SIG-M5 treated with dmso at 0.1 percent for 504 hours (cell line): ENCODE results near the gene ARMCX5.
A peak's percentile ranks its signal among the peaks of the same experiment; 100 is the strongest.

Source experiments
- DNase-seq: peaks from one replicate; lab custom pipeline; 2025; ENCODE audit not compliant: unreplicated experiment; lab: John Stamatoyannopoulos, UW

Gene ARMCX5

DNA sequence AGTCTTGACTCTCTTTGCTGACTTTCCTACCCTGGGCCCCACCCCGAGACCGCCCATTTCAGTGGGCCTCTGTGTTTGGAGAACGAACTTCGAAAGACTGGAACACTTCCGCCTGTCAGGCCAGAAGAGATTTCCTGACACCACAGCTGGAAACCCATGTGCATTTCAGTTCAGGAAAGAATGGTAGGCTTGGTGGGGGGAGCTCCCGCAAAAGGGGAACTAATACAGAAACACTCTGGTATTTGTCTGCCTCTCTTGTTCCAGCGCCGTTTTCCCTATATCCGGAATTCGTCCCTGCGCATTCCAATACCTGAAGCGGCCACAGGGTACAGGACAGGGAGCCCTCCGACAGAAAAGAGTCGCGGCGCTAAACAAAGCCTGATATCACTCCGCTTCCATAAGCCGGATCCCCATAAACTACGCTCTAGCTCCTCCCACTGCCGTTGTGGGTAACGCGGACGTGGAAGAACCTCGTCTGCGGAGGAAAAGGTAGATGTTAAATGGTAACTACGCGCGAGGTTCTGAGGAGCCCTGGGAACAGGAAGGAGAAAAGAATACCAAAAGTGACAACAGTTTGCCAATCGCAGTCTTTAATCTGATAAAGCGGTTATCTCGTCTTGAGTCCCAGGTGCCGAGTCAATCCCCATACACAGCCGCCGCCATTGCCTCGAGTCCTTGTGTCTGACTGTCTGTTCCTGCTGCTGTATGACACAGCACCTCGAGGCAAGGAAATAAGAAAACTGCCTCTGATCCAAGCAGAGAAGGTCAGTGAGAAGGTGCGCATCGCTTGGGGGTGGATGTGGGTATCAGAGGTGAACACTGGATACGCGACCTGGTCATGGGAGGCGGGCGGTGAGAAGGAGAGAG, at the start of gene ARMCX5:
Gene ARMCX5, plus strand, starts transcription at position 432 of the 867 bp plus-strand sequence. CDS start 2,627 bp downstream, outside the sequence.
- DNase-seq: peak; percentile 87

DNA sequence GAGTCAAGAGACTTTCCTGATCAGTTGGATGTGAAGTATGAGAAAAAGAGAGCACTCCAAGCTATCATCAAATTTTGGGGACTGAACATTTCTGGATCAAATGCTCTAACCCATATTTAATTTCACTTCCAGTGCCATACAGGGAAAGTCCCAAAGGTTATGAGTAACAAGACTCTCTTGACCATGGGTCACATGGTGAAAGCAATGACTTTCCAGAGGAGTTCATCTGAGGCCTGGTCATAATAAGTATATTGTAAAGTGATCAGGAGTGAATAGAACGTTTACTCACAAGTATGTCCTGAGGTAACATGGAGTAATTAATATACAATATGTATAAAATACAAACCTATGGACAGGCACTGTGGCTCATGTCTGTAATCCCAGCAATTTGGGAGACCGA, 40.7 kb upstream of the ARMCX5 start:
- no peak for DNase-seq

DNA sequence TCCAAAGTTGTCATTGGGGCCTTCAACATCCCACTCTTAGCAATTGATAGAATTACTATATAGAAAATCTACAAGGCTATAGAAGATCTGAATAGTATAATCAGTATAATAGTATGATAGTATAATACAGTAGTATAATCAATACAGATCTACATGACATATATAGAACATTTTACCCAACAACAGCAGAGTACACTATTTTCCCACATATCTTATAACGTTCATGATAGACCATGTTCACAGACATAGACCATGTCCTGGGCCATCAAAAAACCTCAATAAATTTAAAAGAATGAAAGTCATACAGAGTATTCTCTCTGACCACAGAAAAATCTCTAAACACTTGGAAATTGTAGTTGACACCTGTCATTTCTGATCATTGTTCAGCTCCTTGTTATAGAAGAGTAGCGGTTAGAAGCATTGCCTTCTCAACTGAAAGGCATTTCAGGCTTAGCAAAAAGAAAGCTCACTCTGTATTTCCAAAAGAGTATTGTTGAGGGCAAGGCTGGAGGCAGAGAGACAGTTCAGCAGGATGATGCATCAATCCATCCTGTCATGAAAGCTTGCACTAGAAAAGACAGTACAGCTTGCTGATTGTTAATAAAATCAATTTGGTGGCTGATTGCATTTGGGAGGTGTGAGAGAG, 38.8 kb upstream of the ARMCX5 start:
- DNase-seq: no peak

DNA sequence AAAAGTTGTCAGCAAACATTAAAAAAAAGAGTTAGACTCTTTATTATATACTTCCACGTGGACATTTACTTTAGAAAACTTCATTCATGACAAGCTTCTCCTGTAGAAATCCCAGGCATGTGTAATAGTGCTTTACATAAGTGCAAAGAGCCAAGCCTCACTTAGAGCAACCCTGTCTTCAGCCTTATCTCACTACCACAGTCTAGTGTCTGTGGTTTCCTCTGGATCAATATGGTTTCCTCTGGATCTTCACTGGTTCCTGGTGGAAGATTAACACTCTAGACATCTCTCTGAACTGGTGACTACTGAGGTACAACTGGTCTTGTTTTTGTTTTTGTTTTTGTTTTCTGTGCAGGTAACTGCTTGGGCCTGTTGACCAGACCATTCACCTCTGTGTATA, 18.4 kb upstream of the ARMCX5 start:
- DNase-seq: no peak

DNA sequence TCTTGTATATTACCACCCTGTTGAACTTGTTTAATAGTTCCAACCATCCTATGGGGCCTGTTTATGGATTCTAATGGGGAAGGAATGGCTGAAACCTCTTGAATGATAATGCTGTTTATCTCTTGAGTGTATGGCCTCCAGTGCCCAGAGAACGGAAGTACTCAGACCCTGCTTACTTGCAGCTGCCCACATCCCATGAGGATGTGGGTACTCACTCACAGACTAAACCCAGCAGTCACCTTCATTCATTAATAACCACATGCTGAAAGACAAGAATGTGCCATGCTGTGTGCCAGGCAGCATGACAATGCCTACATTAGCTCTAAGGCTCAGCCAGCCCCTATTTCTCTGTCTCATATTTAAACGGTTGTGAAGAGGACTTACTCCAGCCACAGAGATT, 5.9 kb upstream of the ARMCX5 start:
- no peak for DNase-seq

DNA sequence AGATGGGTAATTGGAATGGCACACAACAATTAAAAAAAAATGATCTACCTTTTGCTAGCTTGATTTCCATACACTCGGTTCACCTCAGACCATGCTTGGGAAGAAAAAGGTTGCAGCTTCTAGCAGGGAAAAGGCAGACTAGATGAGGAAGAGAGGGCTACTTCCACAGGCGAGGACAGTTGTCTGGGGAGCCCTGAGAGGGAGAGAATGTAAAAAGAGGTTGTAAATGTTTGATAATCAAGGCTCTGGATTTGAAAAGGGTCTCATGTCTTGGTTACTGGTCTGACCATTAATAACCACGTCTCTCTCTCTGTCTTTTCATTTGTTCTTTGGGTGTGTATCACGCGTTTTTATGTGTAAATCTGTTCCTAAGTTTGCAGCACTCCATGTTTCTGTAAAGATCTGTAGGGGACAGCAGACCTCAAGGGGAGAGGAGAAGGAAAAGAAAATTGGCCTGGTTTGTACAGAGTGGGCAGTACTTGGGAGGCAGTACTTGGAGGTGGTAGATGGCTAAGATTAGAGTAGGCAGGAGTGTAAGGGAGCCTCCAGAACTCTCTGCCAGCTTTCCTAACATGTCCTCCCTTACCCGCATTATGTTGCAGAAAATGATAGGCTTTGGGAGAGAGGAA, 750 bp downstream of the ARMCX5 start:
- DNase-seq: peak; percentile 3

DNA sequence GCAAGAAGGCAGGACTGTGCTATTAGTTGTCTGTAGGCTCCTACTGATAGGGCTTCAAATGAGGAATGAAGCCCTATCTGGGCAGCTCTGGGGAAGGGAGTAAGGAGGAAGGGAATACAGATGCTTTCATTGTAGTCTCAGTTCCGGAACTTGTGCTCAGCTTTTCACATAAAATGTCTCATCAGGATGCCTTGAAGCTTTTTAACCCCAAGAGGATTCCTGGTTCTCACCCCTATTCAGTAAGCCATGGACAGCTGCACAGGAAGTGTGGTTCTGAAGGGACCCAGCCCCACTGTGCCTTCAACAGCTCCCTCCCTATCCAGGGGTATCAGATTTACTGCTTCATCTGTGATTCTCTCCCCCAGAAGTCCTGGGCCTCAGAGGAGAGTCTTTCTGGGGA, 5.0 kb downstream of the ARMCX5 start:
- no peak for DNase-seq

DNA sequence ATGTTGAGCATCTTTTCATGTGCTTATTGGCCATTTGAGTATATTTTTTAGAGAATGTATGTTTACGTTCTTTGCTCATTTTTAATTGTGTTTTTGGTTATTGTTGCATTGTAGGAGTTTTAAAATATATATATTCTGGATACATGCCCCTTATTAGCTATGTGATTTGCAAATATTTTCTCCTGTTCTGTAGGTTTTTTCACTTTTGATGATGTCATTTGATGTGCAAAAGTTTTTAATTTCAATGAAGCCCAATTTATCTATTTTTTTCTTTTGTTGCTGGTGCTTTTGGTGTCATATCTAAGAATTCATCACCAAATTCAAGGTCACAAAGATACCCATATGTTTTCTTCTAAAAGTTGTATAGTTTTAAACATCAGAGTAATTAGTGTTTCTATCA, 6.8 kb downstream of the ARMCX5 start:
- no peak for DNase-seq

DNA sequence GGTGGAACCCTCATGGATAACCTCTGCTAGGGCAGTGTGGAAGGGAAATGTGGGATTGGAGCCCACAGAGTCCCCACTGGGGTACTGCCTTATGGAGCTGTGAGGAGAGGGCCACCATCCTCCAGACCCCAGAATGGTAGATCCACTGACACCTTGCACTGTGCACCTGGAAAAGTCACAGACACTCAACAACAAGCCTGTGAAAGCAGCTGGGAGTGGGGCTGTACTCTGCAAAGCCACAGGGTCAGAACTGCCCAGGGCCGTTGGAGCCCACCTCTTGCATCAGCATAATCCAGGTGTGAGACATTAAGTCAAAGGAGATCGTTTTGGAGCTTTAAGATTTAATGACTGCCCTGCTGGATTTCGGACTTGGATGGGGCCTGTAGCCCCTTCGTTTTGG, 11.6 kb downstream of the ARMCX5 start:
- no peak for DNase-seq

DNA sequence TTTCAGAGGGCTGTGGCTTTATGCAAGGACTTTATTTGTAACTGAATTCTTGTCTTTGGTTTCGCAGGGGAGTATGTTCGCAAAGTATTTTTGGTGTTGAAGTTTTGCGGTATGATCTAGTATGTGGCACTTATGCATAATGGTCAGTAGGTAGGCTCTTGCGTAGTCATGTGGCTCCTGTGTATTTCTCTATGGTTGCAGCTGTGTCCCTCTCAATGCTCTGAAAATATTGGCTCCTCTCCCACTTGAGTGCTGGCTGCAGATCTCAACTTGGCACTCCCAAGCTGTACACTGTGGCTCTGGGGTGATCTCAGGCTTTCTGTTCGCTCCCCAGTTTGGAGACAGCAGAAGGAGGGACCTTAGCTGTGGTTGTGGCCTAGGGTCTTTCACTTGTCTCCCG, 24.8 kb downstream of the ARMCX5 start:
- DNase-seq: no peak

DNA sequence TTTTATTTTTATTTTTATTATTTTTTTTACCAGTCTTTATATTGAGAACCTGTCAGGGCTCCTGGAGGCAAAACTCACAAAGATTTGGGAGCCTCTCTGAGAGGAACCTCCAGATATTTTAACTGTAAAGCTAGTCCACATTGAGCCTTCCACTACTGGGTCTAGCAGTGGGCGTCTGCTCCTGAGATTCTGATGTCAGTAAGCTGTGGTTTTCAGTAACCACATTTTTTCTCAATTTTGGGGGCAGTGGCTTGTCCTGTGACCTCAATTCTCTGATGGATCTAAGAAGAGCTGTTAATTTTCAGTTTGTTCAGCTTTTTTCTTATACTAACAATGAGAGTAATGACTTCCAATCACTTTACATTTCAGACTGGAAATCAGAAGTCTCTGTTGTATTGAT, 28.3 kb downstream of the ARMCX5 start:
- no peak for DNase-seq

DNA sequence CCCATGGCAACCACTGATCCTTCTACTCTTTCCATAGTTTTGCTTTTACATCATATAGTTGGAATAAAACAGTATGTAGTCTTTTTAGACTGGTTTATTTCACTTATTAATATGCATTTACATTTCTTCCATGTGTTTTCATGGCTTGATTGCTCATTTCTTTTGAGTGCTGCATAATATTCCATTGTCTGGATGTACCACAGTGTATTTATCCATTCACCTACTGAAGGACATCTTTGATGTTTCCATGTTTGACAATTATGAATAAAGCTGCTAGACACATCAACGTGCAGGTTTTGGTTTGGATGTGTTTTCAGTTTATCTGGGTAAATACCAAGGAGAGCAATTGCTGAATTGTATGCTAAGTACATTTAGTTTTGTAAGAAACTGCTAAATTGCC, 38.2 kb downstream of the ARMCX5 start:
- no peak for DNase-seq

DNA sequence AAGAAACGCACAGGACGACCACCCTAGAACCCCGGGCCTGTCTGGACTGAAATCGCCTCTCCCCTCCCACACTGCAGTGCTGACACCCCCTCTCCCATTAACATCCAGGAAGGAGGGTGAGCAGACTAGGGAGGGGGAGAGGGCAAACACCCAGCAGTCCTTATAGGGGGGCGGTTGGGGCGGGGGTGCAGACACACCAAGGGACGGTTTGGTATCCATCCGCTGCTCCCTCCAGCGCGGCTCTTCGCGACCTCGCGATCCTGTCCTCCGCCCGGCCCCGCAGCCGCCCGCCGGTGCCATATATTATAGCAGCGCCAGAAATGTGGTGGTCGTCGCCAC, 51.6 kb downstream of the ARMCX5 start:
- DNase-seq: no peak

DNA sequence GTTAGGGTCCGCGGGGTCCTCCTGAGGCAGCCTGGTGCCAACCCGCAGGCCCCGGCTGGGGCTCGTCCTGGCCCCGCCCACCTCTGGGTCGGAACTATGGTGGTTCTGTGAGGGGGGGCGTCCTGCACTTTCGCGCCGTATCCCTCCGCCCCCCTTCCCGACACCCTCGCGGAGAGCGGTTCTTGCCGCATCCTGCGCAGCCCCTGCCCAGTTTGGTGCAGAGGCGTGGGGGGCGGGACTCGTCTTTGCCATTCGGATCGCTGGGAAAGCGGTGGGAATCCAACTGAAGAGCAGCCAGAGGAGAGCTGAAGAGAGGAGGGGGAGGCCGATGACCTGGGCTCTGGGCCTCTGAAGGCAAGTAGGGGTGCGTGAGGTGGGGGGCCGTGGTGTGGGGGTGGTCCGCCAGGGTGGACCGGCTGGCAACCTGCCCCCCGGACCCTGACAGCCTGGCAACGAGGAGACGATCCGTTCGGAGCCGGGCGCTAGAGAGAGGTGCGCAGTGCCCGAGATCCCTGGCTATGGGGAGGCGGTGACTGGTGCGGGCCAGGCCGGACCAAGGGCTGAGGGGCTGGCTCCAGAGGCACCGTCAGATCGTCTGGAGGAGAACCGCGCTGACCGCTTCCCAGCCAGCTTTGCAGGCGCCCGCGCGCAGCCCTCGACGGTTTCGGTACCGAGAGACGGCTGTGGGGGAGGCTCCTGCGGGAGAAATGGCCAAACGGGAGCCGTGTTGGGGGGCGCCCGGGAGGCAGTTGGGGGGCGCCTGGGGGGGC, 52.1 kb downstream of the ARMCX5 start, which contains the start of gene GPRASP1:
Gene GPRASP1, plus strand, starts transcription at position 242 of the 770 bp plus-strand sequence. CDS start 2,431 bp downstream, outside the sequence.
- no peak for DNase-seq

DNA sequence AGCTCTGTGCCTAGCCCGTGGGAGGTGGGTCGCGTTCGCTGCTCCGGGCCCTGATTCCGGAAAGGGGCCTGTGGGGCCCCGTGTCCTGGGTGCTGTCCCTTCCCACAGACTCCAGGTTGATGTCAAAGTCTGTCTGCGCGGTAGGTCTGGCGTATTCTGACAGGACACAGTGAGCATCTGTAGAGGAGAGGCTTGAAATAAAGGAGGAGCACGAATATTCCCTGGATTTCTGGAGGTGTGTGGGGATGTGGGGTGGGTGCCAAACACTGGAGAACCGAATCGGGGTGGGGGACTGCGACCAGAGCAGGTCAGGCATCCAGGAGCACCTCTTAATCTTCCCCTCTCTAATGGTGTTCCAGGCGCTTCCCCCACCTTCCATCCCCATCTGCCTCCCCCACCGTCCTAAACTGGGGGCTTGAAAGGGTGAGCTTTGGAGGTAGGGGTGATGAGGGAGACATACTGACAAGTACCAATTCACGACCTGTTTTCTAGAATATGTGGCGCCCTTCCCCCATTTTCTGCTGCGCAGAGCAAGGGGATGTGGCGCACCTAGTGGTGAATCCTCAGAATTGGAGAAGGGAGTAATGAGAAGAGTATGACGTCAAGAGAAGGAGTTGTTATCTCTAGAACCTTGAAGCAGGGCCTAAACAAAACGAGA, 52.8 kb downstream of the ARMCX5 start:
- DNase-seq: no peak
